SU-DHL-6 (cell line): ENCODE results near the gene WDR73.

Experiments
- EZH2phosphoT487 ChIP-seq: fragments of 200-600 bp; sonication (generic), shearing (Covaris generic); conservative IDR thresholded peaks from 2 replicates; pipeline ENCODE4 v1.6.1; 2018; ENCODE audit warnings: mild to moderate bottlenecking, antibody characterized with exemption, low read length, moderate library complexity, mixed read lengths
- TF ChIP-seq, protein P1 (sequence below): fragments of 200-600 bp; sonication (generic); IDR thresholded peaks from one replicate; pipeline ENCODE4 v1.5.1; 2017; ENCODE audit warnings: antibody characterized with exemption, mild to moderate bottlenecking, low read length, moderate library complexity; ENCODE audit not compliant: insufficient read depth, poor library complexity, severe bottlenecking

GRCh38 chr15:84653584-84653909 lies 536 bp downstream of the WDR73 start:
- TF ChIP-seq, protein P1, sequence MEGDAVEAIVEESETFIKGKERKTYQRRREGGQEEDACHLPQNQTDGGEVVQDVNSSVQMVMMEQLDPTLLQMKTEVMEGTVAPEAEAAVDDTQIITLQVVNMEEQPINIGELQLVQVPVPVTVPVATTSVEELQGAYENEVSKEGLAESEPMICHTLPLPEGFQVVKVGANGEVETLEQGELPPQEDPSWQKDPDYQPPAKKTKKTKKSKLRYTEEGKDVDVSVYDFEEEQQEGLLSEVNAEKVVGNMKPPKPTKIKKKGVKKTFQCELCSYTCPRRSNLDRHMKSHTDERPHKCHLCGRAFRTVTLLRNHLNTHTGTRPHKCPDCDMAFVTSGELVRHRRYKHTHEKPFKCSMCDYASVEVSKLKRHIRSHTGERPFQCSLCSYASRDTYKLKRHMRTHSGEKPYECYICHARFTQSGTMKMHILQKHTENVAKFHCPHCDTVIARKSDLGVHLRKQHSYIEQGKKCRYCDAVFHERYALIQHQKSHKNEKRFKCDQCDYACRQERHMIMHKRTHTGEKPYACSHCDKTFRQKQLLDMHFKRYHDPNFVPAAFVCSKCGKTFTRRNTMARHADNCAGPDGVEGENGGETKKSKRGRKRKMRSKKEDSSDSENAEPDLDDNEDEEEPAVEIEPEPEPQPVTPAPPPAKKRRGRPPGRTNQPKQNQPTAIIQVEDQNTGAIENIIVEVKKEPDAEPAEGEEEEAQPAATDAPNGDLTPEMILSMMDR, result no peak
- no peak for TF ChIP-seq EZH2phosphoT487
